OCI-LY1 (cell line): ENCODE data around the gene EIF6.

Source experiments
- H2AFZ ChIP-seq: fragments of 200-600 bp; sonication (generic), shearing (Covaris generic); 2 replicates; pipeline ENCODE4 v1.6.0; 2014; ENCODE audit warnings: antibody characterized with exemption, mild to moderate bottlenecking, low read length
- H3F3A ChIP-seq: fragments of 200-600 bp; sonication (generic), shearing (Covaris generic); 2 replicates; pipeline ENCODE4 v1.6.0; 2014; ENCODE audit warnings: mild to moderate bottlenecking, antibody characterized with exemption, low read length, moderate library complexity; ENCODE audit not compliant: insufficient read depth
- H3K27ac ChIP-seq: fragments of 200-600 bp; sonication (generic); 2 replicates; pipeline ENCODE4 v1.5.1; 2014; ENCODE audit warnings: low read length, mixed run types, mild to moderate bottlenecking, low read depth; ENCODE audit not compliant: poor library complexity, severe bottlenecking
- H3K27me3 ChIP-seq: fragments of 200-600 bp; sonication (generic); 2 replicates; pipeline ENCODE4 v1.6.0; 2014; ENCODE audit warnings: antibody characterized with exemption, mild to moderate bottlenecking, low read length, moderate library complexity; ENCODE audit not compliant: insufficient read depth
- H3K36me3 ChIP-seq: fragments of 200-600 bp; sonication (generic); 2 replicates; pipeline ENCODE4 v1.6.1; 2014; ENCODE audit warnings: mild to moderate bottlenecking, antibody characterized with exemption, low read length, moderate library complexity, mixed read lengths; ENCODE audit not compliant: insufficient read depth
- H3K4me1 ChIP-seq: fragments of 200-600 bp; sonication (generic); 2 replicates; pipeline ENCODE4 v1.5.1; 2014; ENCODE audit warnings: mild to moderate bottlenecking, low read length, moderate library complexity; ENCODE audit not compliant: insufficient read depth, severe bottlenecking
- H3K4me2 ChIP-seq: fragments of 200-600 bp; sonication (generic), shearing (Covaris generic); 2 replicates; pipeline ENCODE4 v1.6.1; 2014; ENCODE audit warnings: low read length
- H3K4me3 ChIP-seq: fragments of 200-600 bp; sonication (generic); 2 replicates; pipeline ENCODE4 v1.5.1; 2014; ENCODE audit warnings: low read length, low read depth, mild to moderate bottlenecking, mixed read lengths; ENCODE audit not compliant: poor library complexity, severe bottlenecking
- H3K79me2 ChIP-seq: fragments of 200-600 bp; shearing (Covaris generic); 2 replicates; pipeline ENCODE4 v1.6.1; 2016; ENCODE audit warnings: mixed run types, low read length, mixed read lengths; ENCODE audit not compliant: insufficient read depth
- H3K9ac ChIP-seq: fragments of 200-600 bp; sonication (generic), shearing (Covaris generic); 2 replicates; pipeline ENCODE4 v1.6.1; 2014; ENCODE audit warnings: mild to moderate bottlenecking, low read length, mixed read lengths
- H3K9me2 ChIP-seq: fragments of 200-600 bp; sonication (generic), shearing (Covaris generic); 2 replicates; pipeline ENCODE4 v1.6.1; 2014; ENCODE audit warnings: low read depth, mild to moderate bottlenecking, low read length, mixed read lengths
- H3K9me3 ChIP-seq: fragments of 200-600 bp; shearing (Covaris generic); 2 replicates; pipeline ENCODE4 v1.6.1; 2014; ENCODE audit warnings: low read length, mixed read lengths
- H4K20me1 ChIP-seq: fragments of 200-600 bp; sonication (generic), shearing (Covaris generic); 2 replicates; pipeline ENCODE4 v1.6.0; 2016; ENCODE audit warnings: mild to moderate bottlenecking, low read length; ENCODE audit not compliant: insufficient read depth
- CTCF ChIP-seq: fragments of 200-600 bp; sonication (generic), shearing (Covaris generic); IDR thresholded peaks from 2 replicates; pipeline ENCODE4 v1.5.1; 2017; ENCODE audit warnings: mild to moderate bottlenecking, antibody characterized with exemption, low read length, moderate library complexity, mixed read lengths
- EZH2 ChIP-seq: fragments of 200-600 bp; sonication (generic), shearing (Covaris generic); IDR thresholded peaks from 2 replicates; pipeline ENCODE4 v1.8.0; 2017; ENCODE audit warnings: borderline replicate concordance, mixed run types, mild to moderate bottlenecking, antibody characterized with exemption, low read length, moderate library complexity, mixed read lengths

EIF6 gene

GRCh38 chr20:35243317-35243716, 41.3 kb downstream of the EIF6 start:
- no peak overlapping the region for H2AFZ ChIP-seq
- no peaks in the 10 kb centered on the region for H4K20me1 ChIP-seq
- no peak overlapping the region for H3K27ac ChIP-seq
- H3K79me2 ChIP-seq, result no peaks in the 10 kb centered on the region
- H3F3A ChIP-seq, result no peaks in the 10 kb centered on the region
- H3K4me3 ChIP-seq, result no peak overlapping the region
- 0 out of 2 replicates have a peak, but pooled peaks cover 3% of the 10 kb centered on the region for H3K27me3 ChIP-seq
- no peak overlapping the region for H3K9ac ChIP-seq
- no peaks in the 10 kb centered on the region for H3K9me2 ChIP-seq
- H3K4me2 ChIP-seq, result no peak overlapping the region
- no peaks in the 10 kb centered on the region for H3K36me3 ChIP-seq
- H3K4me1 ChIP-seq, result no peaks in the 10 kb centered on the region
- H3K9me3 ChIP-seq, result no peaks in the 10 kb centered on the region
- TF ChIP-seq CTCF (no peak), EZH2 (no peak)

DNA sequence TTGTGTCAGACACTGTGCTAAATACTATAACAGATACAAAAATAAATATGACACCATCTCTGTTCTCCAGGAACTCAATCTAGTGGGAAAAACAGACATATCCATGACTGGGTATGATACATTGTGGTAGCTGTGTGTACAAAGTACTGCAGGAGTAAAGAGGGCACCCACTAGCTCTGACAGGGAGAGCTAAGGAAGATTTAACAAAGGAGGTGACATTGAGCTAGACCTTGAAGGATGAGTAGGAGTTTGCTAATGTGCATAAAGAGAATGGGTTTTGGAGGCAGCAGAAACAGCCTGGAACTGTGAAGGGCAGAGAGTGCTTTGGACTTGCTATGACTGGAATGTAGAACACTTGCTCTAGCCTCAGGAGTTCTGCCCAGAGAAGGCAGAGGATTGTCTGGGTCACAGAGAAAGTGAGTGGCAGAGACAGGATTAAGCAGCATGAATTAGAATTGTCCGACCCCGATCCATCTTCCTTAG, 43.7 kb downstream of the EIF6 start:
- Histone ChIP-seq H3K4me2 (no peak overlapping the region), H3K9me3 (no peaks in the 10 kb centered on the region), H3K79me2 (no peaks in the 10 kb centered on the region), H3K27me3 (0 out of 2 replicates have a peak, but pooled peaks cover 3% of the 10 kb centered on the region), H3K9me2 (no peaks in the 10 kb centered on the region), H3K27ac (no peak overlapping the region), H2AFZ (no peak overlapping the region), H3K9ac (no peak overlapping the region), H3K4me1 (no peaks in the 10 kb centered on the region), H4K20me1 (no peaks in the 10 kb centered on the region), H3F3A (no peaks in the 10 kb centered on the region), H3K36me3 (no peaks in the 10 kb centered on the region), H3K4me3 (no peak overlapping the region)
- TF ChIP-seq EZH2, result no peak
- TF ChIP-seq CTCF, result no peak

GRCh38 chr20:35240083-35240810, 44.3 kb downstream of the EIF6 start:
- Histone ChIP-seq H2AFZ (no peak overlapping the region), H3K4me2 (no peak overlapping the region), H3F3A (no peaks in the 10 kb centered on the region), H3K9me2 (no peaks in the 10 kb centered on the region), H3K4me3 (no peak overlapping the region), H3K27me3 (0 out of 2 replicates have a peak, but pooled peaks cover 3% of the 10 kb centered on the region), H3K79me2 (no peaks in the 10 kb centered on the region), H4K20me1 (no peaks in the 10 kb centered on the region), H3K36me3 (no peaks in the 10 kb centered on the region), H3K27ac (no peak overlapping the region), H3K9ac (no peak overlapping the region), H3K9me3 (no peaks in the 10 kb centered on the region), H3K4me1 (no peaks in the 10 kb centered on the region)
- TF ChIP-seq CTCF, result no peak
- TF ChIP-seq EZH2, result no peak
